HG02981 (cell line): ENCODE data around the gene SDHB.

Experiments used
- ATAC-seq: cut with Tn5 transposase; IDR thresholded peaks from one replicate; pipeline ENCODE4 v1.9.1; 2021; ENCODE audit warnings: mild to moderate bottlenecking, moderate library complexity; ENCODE audit not compliant: unreplicated experiment

Gene SDHB

GRCh38 chr1:16971341-16972188, 82.3 kb downstream of the SDHB start:
- no peak for ATAC-seq

DNA sequence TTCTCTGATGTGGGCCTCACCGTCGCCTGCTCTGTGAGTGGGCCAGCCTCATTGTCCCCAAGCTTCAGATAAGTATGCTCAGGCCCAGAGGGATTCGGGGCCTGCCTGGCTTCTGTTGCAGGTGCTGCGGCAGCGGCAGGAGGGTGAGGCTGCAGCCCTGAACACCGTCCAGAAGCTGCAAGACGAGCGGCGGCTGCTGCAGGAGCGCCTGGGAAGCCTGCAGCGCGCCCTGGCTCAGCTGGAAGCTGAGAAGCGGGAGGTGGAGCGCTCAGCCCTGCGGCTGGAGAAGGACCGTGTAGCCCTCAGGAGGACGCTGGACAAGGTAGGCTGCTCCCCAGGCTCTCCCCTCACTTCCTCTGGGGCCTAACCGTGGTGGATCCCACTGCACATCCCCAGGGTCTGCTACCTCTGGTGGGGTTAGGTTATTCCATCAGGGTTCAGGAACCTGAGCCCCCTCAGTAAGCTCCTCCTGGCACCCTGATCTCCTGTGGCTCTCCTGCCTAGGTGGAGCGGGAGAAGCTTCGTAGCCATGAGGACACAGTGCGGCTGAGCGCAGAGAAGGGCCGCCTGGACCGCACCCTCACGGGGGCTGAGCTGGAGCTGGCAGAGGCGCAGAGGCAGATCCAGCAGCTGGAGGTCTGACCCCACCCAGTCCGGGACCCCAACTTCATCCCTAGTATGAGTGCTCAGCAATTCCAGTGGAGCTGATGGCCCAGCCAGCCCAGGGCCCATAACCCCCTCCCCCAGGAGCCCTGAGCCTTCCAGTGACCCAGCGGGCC, 83.5 kb downstream of the SDHB start:
- no peak for ATAC-seq

- no peak for ATAC-seq
These were observed 84.2 kb downstream of the SDHB start for GRCh38 chr1:16969651-16970050.

GRCh38 chr1:16969057-16969611, 84.7 kb downstream of the SDHB start:
- ATAC-seq: no peak
